Left renal pelvis (tissue), 4 donors: ENCODE measurements around the gene GCA. TPM values are rescaled to one million over a fixed set of nuclear protein-coding genes. Genes with fewer than 3 reads are reported as not detected.

Experiments used
- DNase-seq, 4 donors: peaks; one replicate each; pipeline ENCODE4 v3.0.0-alpha.2; 2013; ENCODE audit warnings: low read depth in 4 of 4, low spot score in 3 of 4
- polyA plus RNA-seq, 4 donors: library from polyadenylated mRNA; unstranded; fragments of 120-200 nt; gene quantifications; one replicate each; pipeline ENCODE4 v1.2.1, GENCODE V29; 2013; ENCODE audit not compliant: insufficient read length in 4 of 4

The GCA gene
- polyA plus RNA-seq, 4 donors = 11.5 to 43.1 (median 35.3) TPM

GRCh38 chr2:162327134-162327769 lies 16.7 kb upstream of the GCA start:
- DNase-seq = no peak

GRCh38 chr2:162327806-162328205 lies 16.1 kb upstream of the GCA start:
- no peak for DNase-seq

- no peak for DNase-seq
These were observed 15.3 kb upstream of the GCA start for GRCh38 chr2:162328424-162329157.

GRCh38 chr2:162330881-162331280 lies 13.1 kb upstream of the GCA start:
- no peak for DNase-seq

GRCh38 chr2:162333968-162334367 lies 10.0 kb upstream of the GCA start:
- no peak for DNase-seq

GRCh38 chr2:162337868-162338267 lies 6.1 kb upstream of the GCA start:
- no peak for DNase-seq

- no peak for DNase-seq
These were observed 3.1 kb upstream of the GCA start for GRCh38 chr2:162340822-162341221.

GRCh38 chr2:162342321-162342720 lies 1.6 kb upstream of the GCA start:
- DNase-seq = no peak

GRCh38 chr2:162342841-162343240 lies 1.1 kb upstream of the GCA start:
- no peak for DNase-seq

- DNase-seq = no peak
These were observed 474 bp upstream of the GCA start for GRCh38 chr2:162343492-162343823.

- no peak for DNase-seq
These were observed 652 bp downstream of the GCA start for GRCh38 chr2:162344617-162344950.

- no peak for DNase-seq
These were observed 21.5 kb downstream of the GCA start for GRCh38 chr2:162365392-162365791.

GRCh38 chr2:162368494-162368893 lies 24.6 kb downstream of the GCA start:
- no peak for DNase-seq

- no peak for DNase-seq
These were observed 25.6 kb downstream of the GCA start for GRCh38 chr2:162369551-162369950.

- DNase-seq = no peak
These were observed 27.0 kb downstream of the GCA start for GRCh38 chr2:162370931-162371330.

GRCh38 chr2:162372818-162373217 lies 28.9 kb downstream of the GCA start:
- no peak for DNase-seq

- no peak for DNase-seq
These were observed 36.0 kb downstream of the GCA start for GRCh38 chr2:162379719-162380580.

GRCh38 chr2:162381851-162382250 lies 37.9 kb downstream of the GCA start:
- DNase-seq = no peak

GRCh38 chr2:162382278-162382677 lies 38.3 kb downstream of the GCA start:
- peak in 1 of 4 donors; percentile 1 for DNase-seq

- no peak for DNase-seq
These were observed 41.6 kb downstream of the GCA start for GRCh38 chr2:162385536-162385935.

- no peak for DNase-seq
These were observed 46.9 kb downstream of the GCA start for GRCh38 chr2:162390801-162391200.

- DNase-seq = no peak
These were observed 56.4 kb downstream of the GCA start for GRCh38 chr2:162400336-162400735.
